ENCODE measurements around the gene CFAP97D2.

Gene CFAP97D2

DNA sequence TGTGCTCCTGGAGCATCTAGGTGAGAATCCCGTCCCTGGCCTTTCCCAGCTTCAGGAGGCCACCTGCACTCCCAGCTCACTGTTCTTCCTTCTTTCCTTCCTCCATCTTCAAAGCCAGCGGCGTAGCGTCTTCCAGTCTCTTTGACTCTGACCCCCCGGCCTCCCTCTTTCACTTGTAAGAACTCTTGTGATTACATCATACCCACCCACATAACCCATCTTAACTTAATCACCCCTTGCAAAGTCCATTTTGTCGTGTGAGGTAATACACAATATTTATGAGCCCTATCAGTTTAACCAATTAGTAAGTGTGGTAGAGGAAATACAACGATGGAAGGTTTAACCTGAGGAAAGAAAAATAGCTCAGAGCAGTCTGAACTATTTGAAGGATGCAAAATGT, 51.1 kb downstream of the CFAP97D2 start:
- H3K4me3 ChIP-seq (ENCODE audit: low read length): no peak overlapping the region
- no peaks in the 10 kb centered on the region for H3K9me3 ChIP-seq (replicated peaks; ENCODE audit: insufficient read depth, low read length)
- H3K4me1 ChIP-seq (ENCODE audit: low read length): peaks cover 22% of the 10 kb centered on the region
- H3K79me2 ChIP-seq (ENCODE audit: low read length): peaks cover 2% of the 10 kb centered on the region
- H3F3A ChIP-seq (ENCODE audit: insufficient read depth, low read length): peaks cover under 1% of the 10 kb centered on the region; the same call in 1 of the 2 replicates
- H3K9ac ChIP-seq (ENCODE audit: low read length): no peak overlapping the region
- H4K20me1 ChIP-seq (ENCODE audit: insufficient read depth, low read length): no peaks in the 10 kb centered on the region
- TF ChIP-seq, protein P1, sequence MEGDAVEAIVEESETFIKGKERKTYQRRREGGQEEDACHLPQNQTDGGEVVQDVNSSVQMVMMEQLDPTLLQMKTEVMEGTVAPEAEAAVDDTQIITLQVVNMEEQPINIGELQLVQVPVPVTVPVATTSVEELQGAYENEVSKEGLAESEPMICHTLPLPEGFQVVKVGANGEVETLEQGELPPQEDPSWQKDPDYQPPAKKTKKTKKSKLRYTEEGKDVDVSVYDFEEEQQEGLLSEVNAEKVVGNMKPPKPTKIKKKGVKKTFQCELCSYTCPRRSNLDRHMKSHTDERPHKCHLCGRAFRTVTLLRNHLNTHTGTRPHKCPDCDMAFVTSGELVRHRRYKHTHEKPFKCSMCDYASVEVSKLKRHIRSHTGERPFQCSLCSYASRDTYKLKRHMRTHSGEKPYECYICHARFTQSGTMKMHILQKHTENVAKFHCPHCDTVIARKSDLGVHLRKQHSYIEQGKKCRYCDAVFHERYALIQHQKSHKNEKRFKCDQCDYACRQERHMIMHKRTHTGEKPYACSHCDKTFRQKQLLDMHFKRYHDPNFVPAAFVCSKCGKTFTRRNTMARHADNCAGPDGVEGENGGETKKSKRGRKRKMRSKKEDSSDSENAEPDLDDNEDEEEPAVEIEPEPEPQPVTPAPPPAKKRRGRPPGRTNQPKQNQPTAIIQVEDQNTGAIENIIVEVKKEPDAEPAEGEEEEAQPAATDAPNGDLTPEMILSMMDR (IDR thresholded peaks at IDR 0.05; ENCODE audit: low read length): no peak
- TF ChIP-seq EZH2 (optimal IDR thresholded peaks at IDR 0.05; ENCODE audit: low read depth, low read length) (no peak), EZH2phosphoT487 (IDR thresholded peaks at IDR 0.05; ENCODE audit: low read length) (no peak)
- H3K9me2 ChIP-seq (replicated peaks; ENCODE audit: insufficient read depth, low read length): no peaks in the 10 kb centered on the region
- no peak overlapping the region for H3K27ac ChIP-seq (ENCODE audit: low read length)
- no peak overlapping the region for H2AFZ ChIP-seq (ENCODE audit: low read length)
- H3K27me3 ChIP-seq (replicated peaks; ENCODE audit: insufficient read depth, low read length): no peaks in the 10 kb centered on the region
- H3K4me2 ChIP-seq (ENCODE audit: low read depth, low read length): no peak overlapping the region
- no peak for DNase-seq
- no peaks in the 10 kb centered on the region for H3K36me3 ChIP-seq (replicated peaks; ENCODE audit: insufficient read depth, low read length)

DNA sequence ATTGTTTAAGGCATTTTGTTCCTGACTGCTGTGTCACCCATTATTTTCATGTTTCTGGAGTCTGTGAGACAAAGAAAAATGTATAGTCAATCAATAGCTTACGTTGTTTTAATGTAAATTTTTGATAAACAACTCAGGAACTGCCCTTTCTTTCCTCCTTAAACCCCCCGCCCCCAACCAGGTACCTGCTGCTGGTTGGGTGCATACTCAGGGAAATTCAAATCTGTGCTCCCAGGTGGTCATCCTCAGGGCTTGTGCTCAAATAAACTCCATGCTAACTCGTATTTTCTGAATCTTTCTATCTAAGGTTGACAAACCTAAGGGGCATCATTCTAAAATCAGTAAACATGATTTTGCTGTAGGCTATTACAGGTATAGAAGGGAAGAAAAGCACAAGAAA, 51.5 kb downstream of the CFAP97D2 start:
- DNase-seq: no peak
- Histone ChIP-seq H3K9me2 (replicated peaks; ENCODE audit: insufficient read depth, low read length) (no peaks in the 10 kb centered on the region), H3K9me3 (replicated peaks; ENCODE audit: insufficient read depth, low read length) (no peaks in the 10 kb centered on the region), H2AFZ (ENCODE audit: low read length) (no peak overlapping the region), H3K79me2 (ENCODE audit: low read length) (peaks cover 7% of the 10 kb centered on the region), H4K20me1 (ENCODE audit: insufficient read depth, low read length) (no peaks in the 10 kb centered on the region), H3K36me3 (replicated peaks; ENCODE audit: insufficient read depth, low read length) (no peaks in the 10 kb centered on the region), H3K4me2 (ENCODE audit: low read depth, low read length) (no peak overlapping the region), H3K27me3 (replicated peaks; ENCODE audit: insufficient read depth, low read length) (no peaks in the 10 kb centered on the region), H3F3A (ENCODE audit: insufficient read depth, low read length) (peaks cover 4% of the 10 kb centered on the region; the same call in 1 of the 2 replicates), H3K9ac (ENCODE audit: low read length) (no peak overlapping the region), H3K4me3 (ENCODE audit: low read length) (no peak overlapping the region), H3K4me1 (ENCODE audit: low read length) (peaks cover 22% of the 10 kb centered on the region), H3K27ac (ENCODE audit: low read length) (no peak overlapping the region)
- TF ChIP-seq, protein P1 (IDR thresholded peaks at IDR 0.05; ENCODE audit: low read length): no peak
- no peak for TF ChIP-seq EZH2 (optimal IDR thresholded peaks at IDR 0.05; ENCODE audit: low read depth, low read length)
- TF ChIP-seq EZH2phosphoT487 (IDR thresholded peaks at IDR 0.05; ENCODE audit: low read length): no peak

DNA sequence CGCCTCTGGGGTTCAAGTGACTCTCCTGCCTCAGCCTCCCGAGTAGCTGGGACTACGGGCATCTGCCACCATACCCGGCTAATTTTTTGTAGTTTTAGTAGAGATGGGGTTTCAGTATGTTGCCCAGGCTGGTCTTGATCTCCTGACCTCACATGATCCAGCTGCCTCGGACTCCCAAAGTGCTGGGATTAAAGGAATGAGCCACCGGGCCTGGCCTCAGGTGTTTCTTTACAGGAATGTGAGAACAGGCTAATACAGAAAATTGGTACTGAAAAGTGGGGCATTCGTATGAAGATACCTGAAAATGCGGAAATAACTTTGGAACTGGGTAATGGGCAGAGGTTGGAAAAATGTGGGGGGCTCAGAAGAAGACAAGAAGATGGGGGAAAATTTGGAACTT, 52.8 kb downstream of the CFAP97D2 start:
- H3K4me3 ChIP-seq (ENCODE audit: low read length): no peak overlapping the region
- peaks cover 10% of the 10 kb centered on the region for H3K4me1 ChIP-seq (ENCODE audit: low read length)
- no peaks in the 10 kb centered on the region for H3K9me3 ChIP-seq (replicated peaks; ENCODE audit: insufficient read depth, low read length)
- no peak for DNase-seq
- H3K9ac ChIP-seq (ENCODE audit: low read length): no peak overlapping the region
- no peak overlapping the region for H3K4me2 ChIP-seq (ENCODE audit: low read depth, low read length)
- H3K27ac ChIP-seq (ENCODE audit: low read length): no peak overlapping the region
- peaks cover 4% of the 10 kb centered on the region; the same call in 1 of the 2 replicates for H3F3A ChIP-seq (ENCODE audit: insufficient read depth, low read length)
- H4K20me1 ChIP-seq (ENCODE audit: insufficient read depth, low read length): no peaks in the 10 kb centered on the region
- H3K27me3 ChIP-seq (replicated peaks; ENCODE audit: insufficient read depth, low read length): no peaks in the 10 kb centered on the region
- H3K9me2 ChIP-seq (replicated peaks; ENCODE audit: insufficient read depth, low read length): no peaks in the 10 kb centered on the region
- TF ChIP-seq EZH2phosphoT487 (IDR thresholded peaks at IDR 0.05; ENCODE audit: low read length) (no peak), EZH2 (optimal IDR thresholded peaks at IDR 0.05; ENCODE audit: low read depth, low read length) (no peak)
- TF ChIP-seq, protein P1 (IDR thresholded peaks at IDR 0.05; ENCODE audit: low read length): no peak
- no peaks in the 10 kb centered on the region for H3K36me3 ChIP-seq (replicated peaks; ENCODE audit: insufficient read depth, low read length)
- H3K79me2 ChIP-seq (ENCODE audit: low read length): peaks cover 19% of the 10 kb centered on the region
- no peak overlapping the region for H2AFZ ChIP-seq (ENCODE audit: low read length)
